WTC11 (cell line): ENCODE results near the gene LY6G6F.

Source experiments
- FOXK1 ChIP-seq: sonication (generic); formaldehyde crosslinking; IDR thresholded peaks from 2 replicates; pipeline ENCODE4 v1.8.0; 2022; ENCODE audit warnings: mild to moderate bottlenecking, moderate library complexity, missing genetic modification reagents
- NFYB ChIP-seq: sonication (generic); formaldehyde crosslinking; conservative IDR thresholded peaks from 2 replicates; pipeline ENCODE4 v1.8.0; 2022; ENCODE audit warnings: low read depth, missing genetic modification reagents
- SP1 ChIP-seq: sonication (generic); formaldehyde crosslinking; conservative IDR thresholded peaks from 2 replicates; pipeline ENCODE4 v1.8.1; 2022; ENCODE audit warnings: missing genetic modification reagents
- ZBTB21 ChIP-seq: sonication (generic); formaldehyde crosslinking; IDR thresholded peaks from 2 replicates; pipeline ENCODE4 v1.8.1; 2023; ENCODE audit warnings: mild to moderate bottlenecking, missing genetic modification reagents, borderline replicate concordance
- TF ChIP-seq, protein P1 (sequence below): fragments of 200-600 bp; IDR thresholded peaks from 2 replicates; pipeline ENCODE4 v1.8.0; 2022; ENCODE audit warnings: antibody characterized with exemption

DNA sequence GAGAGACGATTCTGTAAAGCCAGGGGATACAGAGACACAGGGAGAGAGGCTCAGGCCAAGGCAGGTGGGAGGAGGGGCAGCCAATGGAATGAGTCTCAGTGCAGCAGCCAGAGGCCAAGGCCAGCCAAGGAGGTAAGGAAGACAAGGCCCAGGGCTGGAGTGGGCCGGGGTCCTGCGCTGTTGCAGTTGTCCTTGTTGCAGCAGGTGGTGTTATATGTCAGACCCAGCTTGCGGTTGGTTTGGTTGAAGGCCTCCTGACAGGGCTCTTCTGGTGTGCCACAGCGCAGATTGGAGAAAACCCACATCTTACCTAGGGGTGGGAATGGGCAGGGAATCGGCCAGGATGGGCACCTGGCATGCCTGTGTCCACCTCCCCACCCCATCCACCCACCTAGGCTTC lies 12.3 kb downstream of the LY6G6F start:
- TF ChIP-seq, protein P1, sequence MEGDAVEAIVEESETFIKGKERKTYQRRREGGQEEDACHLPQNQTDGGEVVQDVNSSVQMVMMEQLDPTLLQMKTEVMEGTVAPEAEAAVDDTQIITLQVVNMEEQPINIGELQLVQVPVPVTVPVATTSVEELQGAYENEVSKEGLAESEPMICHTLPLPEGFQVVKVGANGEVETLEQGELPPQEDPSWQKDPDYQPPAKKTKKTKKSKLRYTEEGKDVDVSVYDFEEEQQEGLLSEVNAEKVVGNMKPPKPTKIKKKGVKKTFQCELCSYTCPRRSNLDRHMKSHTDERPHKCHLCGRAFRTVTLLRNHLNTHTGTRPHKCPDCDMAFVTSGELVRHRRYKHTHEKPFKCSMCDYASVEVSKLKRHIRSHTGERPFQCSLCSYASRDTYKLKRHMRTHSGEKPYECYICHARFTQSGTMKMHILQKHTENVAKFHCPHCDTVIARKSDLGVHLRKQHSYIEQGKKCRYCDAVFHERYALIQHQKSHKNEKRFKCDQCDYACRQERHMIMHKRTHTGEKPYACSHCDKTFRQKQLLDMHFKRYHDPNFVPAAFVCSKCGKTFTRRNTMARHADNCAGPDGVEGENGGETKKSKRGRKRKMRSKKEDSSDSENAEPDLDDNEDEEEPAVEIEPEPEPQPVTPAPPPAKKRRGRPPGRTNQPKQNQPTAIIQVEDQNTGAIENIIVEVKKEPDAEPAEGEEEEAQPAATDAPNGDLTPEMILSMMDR: no peak
- TF ChIP-seq SP1 (CRISPR knock-in tag): no peak
- TF ChIP-seq NFYB (CRISPR knock-in tag): no peak
- no peak for TF ChIP-seq ZBTB21 (CRISPR knock-in tag)
- no peak for TF ChIP-seq FOXK1
